ENCODE measurements around the gene NAA80. TPM values are rescaled to one million over a fixed set of nuclear protein-coding genes. Genes with fewer than 3 reads are reported as not detected.
A peak's percentile ranks its signal among the peaks of the same experiment; 100 is the strongest.
"Not testable (repeated sequence)": the region's sequence is repeated elsewhere in the genome, so short reads cannot be mapped to it uniquely, and the experiment has no call there.

The NAA80 gene
- polyA plus RNA-seq, 3 donors = 2.3 to 21.3 (median 4.6) TPM

GRCh38 chr3:50286322-50287227 lies 12.6 kb downstream of the NAA80 start:
- Histone ChIP-seq H3K9ac (ENCODE audit: insufficient read depth, low read length, poor library complexity, severe bottlenecking) (no peak overlapping the region), H3K9me3 (replicated peaks in 1 of 2; ENCODE audit: control insufficient read depth in 1 of 2, insufficient read depth in 1 of 2, low read length in 2 of 2) (no peaks in the 10 kb centered on the region), H3K27me3 (ENCODE audit: control insufficient read depth in 2 of 2, insufficient read depth in 2 of 2, low read length in 2 of 2) (no peaks in the 10 kb centered on the region), H3K4me2 (replicated peaks; ENCODE audit: extremely low read depth, low read length, poor library complexity, severe bottlenecking) (no peak overlapping the region), H3K79me2 (ENCODE audit: insufficient read depth, low read length) (peaks cover 14% of the 10 kb centered on the region), H2AFZ (ENCODE audit: insufficient read depth, low read depth, low read length, poor library complexity, severe bottlenecking) (no peak overlapping the region), H3K27ac (ENCODE audit: low read depth in 1 of 2, low read length in 2 of 2) (no peak overlapping the region), H3K4me3 (replicated peaks in 1 of 3; ENCODE audit: low read depth in 2 of 3, low read length in 3 of 3) (no peak overlapping the region), H3K4me1 (ENCODE audit: control insufficient read depth in 1 of 2, insufficient read depth in 2 of 2, low read length in 2 of 2) (peaks cover 6 to 7% of the 10 kb centered on the region in 2 donors), H3K36me3 (replicated peaks in 1 of 2; ENCODE audit: control insufficient read depth in 1 of 2, insufficient read depth in 2 of 2, low read length in 2 of 2) (peaks cover 34 to 41% of the 10 kb centered on the region in 2 donors), H4K20me1 (ENCODE audit: insufficient read depth, low read length) (no peaks in the 10 kb centered on the region)
- TF ChIP-seq CTCF (IDR thresholded peaks at IDR 0.05) = no peak
- intact Hi-C loops (cut with micrococcal nuclease) = no loop called here
- H3K36me3 Mint-ChIP-seq = peaks cover 23 to 34% of the 10 kb centered on the region in 2 donors
- H3K27ac Mint-ChIP-seq = peak overlapping the region in 1 of 7 donors; percentile 59
- DNase-seq = peak in 1 of 3 donors; percentile 1
- no peak overlapping the region for H3K4me3 Mint-ChIP-seq
- peaks cover 0 to 2% (median 0%) of the 10 kb centered on the region in 7 donors for H3K9me3 Mint-ChIP-seq
- peaks cover 7% of the 10 kb centered on the region for H3K4me1 Mint-ChIP-seq
- WGBS (ENCODE audit: insufficient coverage) = 94% methylated on average over 23 of the region's 28 CpGs
- H3K27me3 Mint-ChIP-seq (ENCODE audit: low read depth in 3 of 3) = peaks cover 4 to 6% (median 4%) of the 10 kb centered on the region in 3 donors

DNA sequence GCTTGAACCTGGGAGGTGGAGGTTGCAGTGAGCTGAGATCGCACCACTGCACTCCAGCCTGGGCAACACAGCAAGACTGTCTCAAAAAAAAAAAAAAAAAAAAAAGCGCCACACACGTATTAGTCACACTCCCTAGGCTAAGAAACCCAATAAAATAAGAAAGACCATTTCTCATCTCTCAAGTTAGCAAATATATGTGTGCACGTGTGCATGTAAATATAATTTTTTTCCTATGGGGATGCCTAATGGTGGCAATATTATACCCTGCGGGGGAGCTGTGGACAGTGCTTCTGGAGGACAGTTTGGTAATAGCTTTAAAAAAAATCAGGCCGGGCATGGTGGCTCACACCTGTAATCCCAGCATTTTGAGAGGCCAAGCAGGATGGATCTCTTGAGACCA lies 15.1 kb downstream of the NAA80 start:
- 100% methylated on average over 2 of the region's 6 CpGs for WGBS (ENCODE audit: insufficient coverage)
- H3K36me3 Mint-ChIP-seq = peaks cover 17 to 20% of the 10 kb centered on the region in 2 donors
- H3K4me1 ChIP-seq (ENCODE audit: control insufficient read depth in 1 of 2, insufficient read depth in 2 of 2, low read length in 2 of 2); H3K27ac ChIP-seq (ENCODE audit: low read depth in 1 of 2, low read length in 2 of 2); H3K9me3 Mint-ChIP-seq; H3K27me3 Mint-ChIP-seq (ENCODE audit: low read depth in 3 of 3); H3K9me3 ChIP-seq (replicated peaks in 1 of 2; ENCODE audit: control insufficient read depth in 1 of 2, insufficient read depth in 1 of 2, low read length in 2 of 2); H2AFZ ChIP-seq (ENCODE audit: insufficient read depth, low read depth, low read length, poor library complexity, severe bottlenecking); H3K27me3 ChIP-seq (ENCODE audit: control insufficient read depth in 2 of 2, insufficient read depth in 2 of 2, low read length in 2 of 2); H3K4me3 Mint-ChIP-seq; H3K79me2 ChIP-seq (ENCODE audit: insufficient read depth, low read length); H3K4me3 ChIP-seq (replicated peaks in 1 of 3; ENCODE audit: low read depth in 2 of 3, low read length in 3 of 3); intact Hi-C loops (cut with micrococcal nuclease); H3K9ac ChIP-seq (ENCODE audit: insufficient read depth, low read length, poor library complexity, severe bottlenecking); H4K20me1 ChIP-seq (ENCODE audit: insufficient read depth, low read length); DNase-seq; H3K27ac Mint-ChIP-seq; H3K4me1 Mint-ChIP-seq; H3K4me2 ChIP-seq (replicated peaks; ENCODE audit: extremely low read depth, low read length, poor library complexity, severe bottlenecking): not testable (repeated sequence)
- peaks cover 23 to 27% of the 10 kb centered on the region in 2 donors for H3K36me3 ChIP-seq (replicated peaks in 1 of 2; ENCODE audit: control insufficient read depth in 1 of 2, insufficient read depth in 2 of 2, low read length in 2 of 2)
